ENCODE results near the gene NPLOC4. TPM values are rescaled to one million over a fixed set of nuclear protein-coding genes. Genes with fewer than 3 reads are reported as not detected.

Gene NPLOC4
- total and polyA plus RNA-seq, 9 of the 15 experiments (the other 6 are each of a cell fraction or from before 2014, with no cell fraction given), result 1.5 to 116 (median 64.5) TPM

GRCh38 chr17:81543756-81544155, 93.2 kb downstream of the NPLOC4 start (continued):
- TF ChIP-seq, protein P1, sequence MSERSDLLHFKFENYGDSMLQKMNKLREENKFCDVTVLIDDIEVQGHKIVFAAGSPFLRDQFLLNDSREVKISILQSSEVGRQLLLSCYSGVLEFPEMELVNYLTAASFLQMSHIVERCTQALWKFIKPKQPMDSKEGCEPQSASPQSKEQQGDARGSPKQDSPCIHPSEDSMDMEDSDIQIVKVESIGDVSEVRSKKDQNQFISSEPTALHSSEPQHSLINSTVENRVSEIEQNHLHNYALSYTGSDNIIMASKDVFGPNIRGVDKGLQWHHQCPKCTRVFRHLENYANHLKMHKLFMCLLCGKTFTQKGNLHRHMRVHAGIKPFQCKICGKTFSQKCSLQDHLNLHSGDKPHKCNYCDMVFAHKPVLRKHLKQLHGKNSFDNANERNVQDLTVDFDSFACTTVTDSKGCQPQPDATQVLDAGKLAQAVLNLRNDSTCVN (CRISPR knock-in tag; IDR thresholded peaks at IDR 0.05), result no peak
- TF ChIP-seq RFX5 (IDR thresholded peaks at IDR 0.05; ENCODE audit: low read depth, low read length) (no peak), ZNF592 (IDR thresholded peaks at IDR 0.05) (no peak), TCFL5 (CRISPR knock-in tag; conservative IDR thresholded peaks at IDR 0.05) (no peak), CCNT2 (IDR thresholded peaks at IDR 0.05; ENCODE audit: borderline replicate concordance, extremely low read depth, insufficient read length, low read depth, low read length) (no peak), PTRF (tag; IDR thresholded peaks at IDR 0.05) (no peak), ESRRB (CRISPR knock-in tag; IDR thresholded peaks at IDR 0.05; ENCODE audit: borderline replicate concordance) (no peak)

Measured in K562 (cell line).